ENCODE measurements around the gene C10orf62. TPM values are rescaled to one million over a fixed set of nuclear protein-coding genes. Genes with fewer than 3 reads are reported as not detected.

The C10orf62 gene
- total and polyA plus RNA-seq, 2 of the 13 experiments (the other 11 are each of a cell fraction or from before 2014, with no cell fraction given) = 0.61 to 1.6 TPM

- TF ChIP-seq PITX1 (CRISPR knock-in tag; IDR thresholded peaks at IDR 0.05) = no peak
- TF ChIP-seq, protein P1, sequence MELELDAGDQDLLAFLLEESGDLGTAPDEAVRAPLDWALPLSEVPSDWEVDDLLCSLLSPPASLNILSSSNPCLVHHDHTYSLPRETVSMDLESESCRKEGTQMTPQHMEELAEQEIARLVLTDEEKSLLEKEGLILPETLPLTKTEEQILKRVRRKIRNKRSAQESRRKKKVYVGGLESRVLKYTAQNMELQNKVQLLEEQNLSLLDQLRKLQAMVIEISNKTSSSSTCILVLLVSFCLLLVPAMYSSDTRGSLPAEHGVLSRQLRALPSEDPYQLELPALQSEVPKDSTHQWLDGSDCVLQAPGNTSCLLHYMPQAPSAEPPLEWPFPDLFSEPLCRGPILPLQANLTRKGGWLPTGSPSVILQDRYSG (CRISPR knock-in tag; IDR thresholded peaks at IDR 0.05) = no peak
- no peak for TF ChIP-seq NFAT5 (CRISPR knock-in tag; IDR thresholded peaks at IDR 0.05)
- TF ChIP-seq THAP9 (CRISPR knock-in tag; IDR thresholded peaks at IDR 0.05; ENCODE audit: borderline replicate concordance) = no peak
- TF ChIP-seq PHF21A (CRISPR knock-in tag; IDR thresholded peaks at IDR 0.05) = no peak
- TF ChIP-seq ZNF614 (CRISPR knock-in tag; IDR thresholded peaks at IDR 0.05; ENCODE audit: borderline replicate concordance) = 0 out of 2 replicates have a peak, but pooled peaks have one; percentile 51
- no peak for TF ChIP-seq MXD4 (CRISPR knock-in tag; IDR thresholded peaks at IDR 0.05)
- 0 out of 2 replicates have a peak, but pooled peaks have one; percentile 27 for TF ChIP-seq RXRA (CRISPR knock-in tag; IDR thresholded peaks at IDR 0.05)
- TF ChIP-seq, protein P2, sequence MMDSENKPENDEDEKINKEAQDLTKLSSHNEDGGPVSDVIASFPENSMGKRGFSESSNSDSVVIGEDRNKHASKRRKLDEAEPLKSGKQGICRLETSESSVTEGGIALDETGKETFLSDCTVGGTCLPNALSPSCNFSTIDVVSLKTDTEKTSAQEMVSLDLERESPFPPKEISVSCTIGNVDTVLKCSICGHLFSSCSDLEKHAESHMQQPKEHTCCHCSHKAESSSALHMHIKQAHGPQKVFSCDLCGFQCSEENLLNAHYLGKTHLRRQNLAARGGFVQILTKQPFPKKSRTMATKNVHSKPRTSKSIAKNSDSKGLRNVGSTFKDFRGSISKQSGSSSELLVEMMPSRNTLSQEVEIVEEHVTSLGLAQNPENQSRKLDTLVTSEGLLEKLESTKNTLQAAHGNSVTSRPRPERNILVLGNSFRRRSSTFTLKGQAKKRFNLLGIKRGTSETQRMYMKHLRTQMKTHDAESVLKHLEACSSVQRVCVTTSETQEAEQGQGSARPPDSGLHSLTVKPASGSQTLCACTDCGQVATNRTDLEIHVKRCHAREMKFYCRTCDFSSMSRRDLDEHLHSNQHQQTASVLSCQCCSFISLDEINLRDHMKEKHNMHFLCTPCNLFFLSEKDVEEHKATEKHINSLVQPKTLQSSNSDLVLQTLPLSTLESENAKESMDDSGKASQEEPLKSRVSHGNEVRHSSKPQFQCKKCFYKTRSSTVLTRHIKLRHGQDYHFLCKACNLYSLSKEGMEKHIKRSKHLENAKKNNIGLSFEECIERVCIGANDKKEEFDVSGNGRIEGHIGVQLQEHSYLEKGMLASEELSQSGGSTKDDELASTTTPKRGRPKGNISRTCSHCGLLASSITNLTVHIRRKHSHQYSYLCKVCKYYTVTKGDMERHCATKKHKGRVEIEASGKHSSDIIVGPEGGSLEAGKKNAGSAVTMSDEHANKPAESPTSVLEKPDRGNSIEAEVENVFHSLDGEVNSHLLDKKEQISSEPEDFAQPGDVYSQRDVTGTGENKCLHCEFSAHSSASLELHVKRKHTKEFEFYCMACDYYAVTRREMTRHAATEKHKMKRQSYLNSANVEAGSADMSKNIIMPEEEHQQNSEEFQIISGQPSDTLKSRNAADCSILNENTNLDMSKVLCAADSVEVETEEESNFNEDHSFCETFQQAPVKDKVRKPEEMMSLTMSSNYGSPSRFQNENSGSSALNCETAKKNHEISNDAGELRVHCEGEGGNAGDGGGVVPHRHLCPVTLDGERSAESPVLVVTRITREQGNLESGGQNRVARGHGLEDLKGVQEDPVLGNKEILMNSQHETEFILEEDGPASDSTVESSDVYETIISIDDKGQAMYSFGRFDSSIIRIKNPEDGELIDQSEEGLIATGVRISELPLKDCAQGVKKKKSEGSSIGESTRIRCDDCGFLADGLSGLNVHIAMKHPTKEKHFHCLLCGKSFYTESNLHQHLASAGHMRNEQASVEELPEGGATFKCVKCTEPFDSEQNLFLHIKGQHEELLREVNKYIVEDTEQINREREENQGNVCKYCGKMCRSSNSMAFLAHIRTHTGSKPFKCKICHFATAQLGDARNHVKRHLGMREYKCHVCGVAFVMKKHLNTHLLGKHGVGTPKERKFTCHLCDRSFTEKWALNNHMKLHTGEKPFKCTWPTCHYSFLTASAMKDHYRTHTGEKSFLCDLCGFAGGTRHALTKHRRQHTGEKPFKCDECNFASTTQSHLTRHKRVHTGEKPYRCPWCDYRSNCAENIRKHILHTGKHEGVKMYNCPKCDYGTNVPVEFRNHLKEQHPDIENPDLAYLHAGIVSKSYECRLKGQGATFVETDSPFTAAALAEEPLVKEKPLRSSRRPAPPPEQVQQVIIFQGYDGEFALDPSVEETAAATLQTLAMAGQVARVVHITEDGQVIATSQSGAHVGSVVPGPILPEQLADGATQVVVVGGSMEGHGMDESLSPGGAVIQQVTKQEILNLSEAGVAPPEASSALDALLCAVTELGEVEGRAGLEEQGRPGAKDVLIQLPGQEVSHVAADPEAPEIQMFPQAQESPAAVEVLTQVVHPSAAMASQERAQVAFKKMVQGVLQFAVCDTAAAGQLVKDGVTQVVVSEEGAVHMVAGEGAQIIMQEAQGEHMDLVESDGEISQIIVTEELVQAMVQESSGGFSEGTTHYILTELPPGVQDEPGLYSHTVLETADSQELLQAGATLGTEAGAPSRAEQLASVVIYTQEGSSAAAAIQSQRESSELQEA (CRISPR knock-in tag; IDR thresholded peaks at IDR 0.05; ENCODE audit: not compliant biosample characterization) = no peak
- no peak for TF ChIP-seq ETV6 (CRISPR knock-in tag; conservative IDR thresholded peaks at IDR 0.05)
- TF ChIP-seq ZKSCAN8 (CRISPR knock-in tag; IDR thresholded peaks at IDR 0.05; ENCODE audit: borderline replicate concordance) = 0 out of 2 replicates have a peak, but pooled peaks have one; percentile 32
- TF ChIP-seq SAP130 (CRISPR knock-in tag; IDR thresholded peaks at IDR 0.05; ENCODE audit: low read depth) = peak; percentile 30; the same call in 1 of the 2 replicates
Observed at GRCh38 chr10:97553575-97554031, 35.9 kb upstream of the C10orf62 start (continued).
